Tongue (tissue), 2 donors: ENCODE data around the gene CDCP1. TPM values are rescaled to one million over a fixed set of nuclear protein-coding genes. Genes with fewer than 3 reads are reported as not detected.

Experiments
- DNase-seq: peaks from one replicate; pipeline ENCODE4 v3.0.0-alpha.2; 2015
- total RNA-seq: library from RNA; depleted of rRNA; stranded (reverse); fragments of >200 nt; gene quantifications from one replicate; pipeline ENCODE4 v1.2.3, GENCODE V29; 2014

Gene CDCP1
- total RNA-seq, 1 donor from 2014 or later = 8.1 TPM

DNA sequence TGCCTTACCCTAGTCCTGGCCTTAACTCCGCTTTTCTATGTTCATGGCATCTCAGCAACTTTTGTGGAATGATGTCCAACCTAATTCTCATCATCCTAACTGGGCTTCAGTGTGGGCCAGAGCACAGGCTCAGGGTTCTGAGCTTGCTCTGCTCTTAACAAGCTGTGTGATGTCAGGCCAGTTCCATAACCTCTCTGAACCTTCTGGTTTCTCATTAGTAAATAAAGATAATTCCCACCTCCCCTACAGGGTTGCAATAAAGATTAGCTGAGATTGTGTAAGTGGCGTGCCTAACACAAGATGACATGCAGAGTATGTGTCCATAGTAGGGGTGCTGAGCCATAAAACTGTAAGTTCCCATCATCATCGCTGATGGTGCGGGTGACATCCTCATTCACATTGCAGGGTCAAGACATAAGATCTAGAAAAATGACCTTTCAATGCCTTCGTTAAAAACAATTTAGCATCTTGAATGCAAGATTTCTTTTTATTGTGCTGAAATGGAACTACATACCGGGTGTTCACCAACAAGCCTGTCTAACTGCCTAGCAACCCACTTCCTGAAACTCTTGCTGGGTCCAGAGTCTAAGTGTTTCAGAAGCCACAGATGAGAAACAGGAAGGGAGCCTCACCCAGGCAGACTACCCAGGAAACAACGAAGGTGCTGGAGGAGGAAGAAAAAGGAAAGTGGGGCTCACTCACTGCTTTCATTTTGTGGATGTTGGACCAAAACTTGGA lies 36.2 kb downstream of the CDCP1 start:
- no peak for DNase-seq

DNA sequence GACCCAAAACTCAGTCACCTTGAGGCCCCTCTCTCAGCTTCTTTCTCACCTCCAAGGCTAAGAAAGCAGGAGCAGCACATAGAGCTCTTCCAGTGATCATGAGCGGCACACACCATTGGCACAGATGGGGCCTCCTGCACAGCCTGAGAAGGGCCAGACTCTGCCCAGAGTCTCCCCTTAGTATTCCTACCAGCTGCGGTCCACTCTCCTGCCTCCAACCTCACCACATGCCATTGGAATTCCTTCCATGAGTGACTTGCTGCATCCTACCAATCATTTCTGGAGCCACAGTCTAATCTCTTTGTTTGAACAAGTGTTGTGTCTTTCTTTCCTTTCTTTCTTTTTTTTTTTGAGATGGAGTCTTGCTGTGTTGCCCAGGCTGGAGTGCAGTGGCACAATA lies 39.3 kb downstream of the CDCP1 start:
- DNase-seq = no peak

DNA sequence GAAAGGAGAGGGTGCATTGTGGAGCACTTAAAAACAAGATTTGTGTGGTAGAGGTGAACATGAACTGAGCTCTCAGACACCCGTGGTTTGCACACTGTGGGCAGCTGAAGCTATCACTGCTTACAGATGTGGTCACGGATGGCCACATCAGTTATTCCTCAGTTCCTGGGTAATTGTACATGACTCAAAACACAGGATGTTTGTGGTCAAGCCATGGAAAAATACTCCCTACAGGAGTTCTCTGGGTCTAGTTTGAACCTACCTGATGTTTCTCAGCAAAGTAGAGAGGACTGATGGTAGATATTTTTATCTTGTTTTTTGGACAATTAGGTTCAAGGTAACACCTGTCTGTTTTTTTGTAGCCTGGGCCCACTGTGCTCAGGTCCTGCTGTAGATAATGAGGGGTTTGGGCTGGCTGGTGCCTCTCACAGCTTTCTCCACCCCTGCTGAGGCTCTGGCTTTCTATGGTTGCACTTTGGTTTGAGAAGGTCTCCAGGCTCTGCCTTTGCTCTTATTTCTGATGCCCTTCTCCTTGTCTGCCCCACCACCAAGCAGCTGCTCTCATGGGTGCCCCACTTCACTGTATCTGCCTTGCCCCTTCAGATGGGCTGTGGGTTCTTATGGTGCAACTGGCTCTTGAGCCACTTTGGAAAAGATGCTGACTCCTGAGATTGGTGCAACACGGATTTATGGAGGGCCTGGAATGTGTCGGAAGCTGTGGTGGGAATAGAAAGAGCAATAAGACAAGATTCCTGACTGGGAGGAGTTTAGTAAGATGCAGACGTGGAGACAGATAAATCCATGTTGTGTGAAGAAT lies 40.1 kb downstream of the CDCP1 start:
- no peak for DNase-seq

DNA sequence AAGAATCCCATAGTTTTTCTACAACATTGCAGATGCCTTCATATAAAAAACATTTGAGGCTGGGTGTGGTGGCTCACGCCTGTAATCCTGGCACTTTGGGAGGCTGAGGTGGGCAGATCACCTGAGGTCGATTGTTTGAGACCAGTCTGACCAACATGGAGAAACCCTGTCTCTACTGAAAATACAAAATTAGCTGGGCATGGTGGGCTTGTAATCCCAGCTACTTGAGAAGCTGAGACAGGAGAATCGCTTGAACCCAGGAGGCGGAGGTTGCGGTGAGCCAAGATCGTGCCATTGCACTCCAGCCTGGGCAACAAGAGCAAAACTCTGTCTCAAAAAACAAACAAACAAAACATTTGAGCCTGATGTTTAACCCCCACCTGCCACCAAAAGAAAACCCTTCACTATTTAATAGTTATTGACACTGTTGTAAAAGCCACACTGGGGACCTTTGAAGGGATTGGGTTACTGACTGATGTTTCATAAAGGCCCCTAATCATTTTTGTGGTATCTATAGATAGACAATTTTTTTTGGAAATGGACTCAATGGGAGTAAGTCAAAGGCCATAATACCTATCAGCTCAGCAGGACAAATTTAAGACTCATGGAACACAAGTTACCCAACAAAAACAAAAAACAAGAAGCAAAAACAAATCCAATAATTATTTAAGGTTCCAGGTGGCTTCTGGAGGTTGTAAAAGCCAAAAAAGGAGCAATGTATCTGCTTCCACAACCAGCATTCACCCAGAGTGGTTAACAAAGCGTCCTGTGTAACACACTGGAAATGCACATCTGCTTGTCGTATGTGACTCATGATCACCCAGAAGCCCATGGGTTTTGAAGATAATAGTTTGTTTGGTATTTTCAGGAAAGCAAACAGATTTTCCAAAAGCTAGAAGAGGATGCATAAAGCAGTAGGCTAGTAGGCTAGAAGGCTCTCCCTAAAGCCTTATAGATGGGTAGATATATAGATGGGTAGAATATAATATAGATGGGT lies 41.2 kb downstream of the CDCP1 start:
- DNase-seq = no peak

DNA sequence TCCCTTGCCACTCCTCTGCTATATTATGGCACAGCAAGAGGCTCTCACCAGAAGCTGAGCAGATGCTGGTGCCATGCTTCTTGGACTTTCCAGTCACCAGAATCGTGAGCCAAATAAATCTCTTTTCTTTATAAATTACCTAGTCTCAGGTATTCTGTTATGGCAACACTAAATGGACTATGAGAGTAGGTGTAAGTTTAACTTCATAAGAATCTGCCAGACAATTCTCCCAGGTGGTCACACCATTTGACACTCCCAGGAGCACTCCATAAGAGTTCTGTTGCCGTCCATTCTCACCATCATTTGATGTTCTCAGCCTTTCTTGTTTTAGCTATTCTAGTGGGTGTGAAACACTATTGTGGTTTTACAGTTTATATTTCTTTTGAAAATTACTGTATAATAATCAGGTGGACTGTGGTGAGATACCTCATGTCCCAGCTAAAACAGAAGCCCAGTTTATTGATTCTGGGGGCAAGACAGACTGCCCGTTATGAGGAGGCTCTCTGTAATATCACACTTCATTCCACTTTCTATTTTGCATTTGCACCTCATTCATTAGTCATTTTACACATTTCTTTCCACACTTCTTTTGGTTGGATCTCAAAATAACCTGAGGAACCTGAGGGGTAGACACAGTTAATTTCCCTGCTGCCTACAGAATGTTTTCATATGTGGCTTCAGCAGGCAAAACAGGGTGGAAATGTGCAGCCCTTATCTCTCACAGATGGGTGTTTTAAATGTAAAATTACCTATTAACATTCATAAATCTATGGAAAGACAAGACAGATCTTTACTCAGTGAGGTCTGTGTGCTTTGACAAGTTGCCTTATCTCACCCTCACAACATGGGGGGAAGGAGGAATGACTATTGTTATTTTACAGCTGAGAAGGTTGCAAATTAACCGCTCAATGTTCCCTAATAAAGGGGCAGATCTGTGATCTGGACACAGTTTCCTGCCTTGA lies 42.1 kb downstream of the CDCP1 start:
- no peak for DNase-seq

DNA sequence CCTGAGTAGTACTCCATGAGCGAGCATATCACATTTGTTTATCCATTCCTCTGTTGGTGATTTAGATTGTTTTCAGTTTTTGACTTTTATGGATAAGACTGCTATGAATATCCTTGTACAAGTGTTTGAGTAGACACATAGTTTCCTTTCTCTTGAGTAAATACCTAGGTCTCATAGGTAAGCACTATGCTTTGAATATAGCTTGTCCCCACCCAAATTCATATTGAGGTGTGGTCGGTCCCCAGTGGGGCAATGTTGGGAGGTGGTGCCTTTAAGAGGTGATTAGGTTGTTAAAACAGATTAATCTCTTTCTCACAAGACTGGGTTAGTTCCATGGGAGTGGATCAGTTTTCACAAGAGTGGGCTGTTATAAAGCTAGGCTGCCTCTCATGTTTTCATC lies 42.8 kb downstream of the CDCP1 start:
- no peak for DNase-seq

DNA sequence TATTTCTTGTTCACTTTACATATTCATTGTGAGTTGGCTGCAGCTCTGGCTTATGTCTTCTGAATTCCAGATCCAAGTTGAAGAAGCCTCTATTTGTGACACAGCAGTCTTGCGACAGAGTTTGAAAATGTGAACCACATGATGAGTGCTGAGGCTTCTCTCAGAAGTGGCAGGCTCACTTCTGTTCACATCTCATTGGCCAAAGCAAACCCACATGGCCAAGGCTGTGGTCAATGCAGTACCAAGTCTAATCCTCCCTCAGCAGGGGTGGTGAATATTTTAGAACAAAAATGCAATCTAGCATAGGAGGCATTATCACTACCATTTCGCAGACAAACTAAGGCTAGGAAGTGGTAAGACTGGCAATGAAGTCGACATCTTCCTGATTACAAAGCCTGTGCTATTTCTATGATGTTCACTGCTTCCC lies 45.2 kb downstream of the CDCP1 start:
- no peak for DNase-seq

DNA sequence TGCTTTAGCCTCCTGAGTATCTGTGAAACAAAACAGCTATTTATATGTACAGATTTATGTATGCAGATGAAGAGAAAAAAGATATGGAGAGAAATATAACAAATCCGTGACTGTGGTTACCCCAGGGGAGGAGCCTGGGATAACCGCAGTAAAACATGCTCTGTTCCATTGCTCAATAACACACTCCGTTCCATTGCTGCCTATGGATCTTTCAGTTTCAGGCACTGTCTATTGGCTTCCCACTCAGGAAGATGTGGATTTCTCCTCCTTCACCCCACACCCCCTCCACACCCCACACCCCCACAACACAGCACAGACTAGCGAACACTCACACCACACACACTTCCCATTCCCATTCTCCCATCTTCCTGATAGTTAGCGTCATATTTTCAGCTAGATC lies 47.9 kb downstream of the CDCP1 start:
- no peak for DNase-seq

DNA sequence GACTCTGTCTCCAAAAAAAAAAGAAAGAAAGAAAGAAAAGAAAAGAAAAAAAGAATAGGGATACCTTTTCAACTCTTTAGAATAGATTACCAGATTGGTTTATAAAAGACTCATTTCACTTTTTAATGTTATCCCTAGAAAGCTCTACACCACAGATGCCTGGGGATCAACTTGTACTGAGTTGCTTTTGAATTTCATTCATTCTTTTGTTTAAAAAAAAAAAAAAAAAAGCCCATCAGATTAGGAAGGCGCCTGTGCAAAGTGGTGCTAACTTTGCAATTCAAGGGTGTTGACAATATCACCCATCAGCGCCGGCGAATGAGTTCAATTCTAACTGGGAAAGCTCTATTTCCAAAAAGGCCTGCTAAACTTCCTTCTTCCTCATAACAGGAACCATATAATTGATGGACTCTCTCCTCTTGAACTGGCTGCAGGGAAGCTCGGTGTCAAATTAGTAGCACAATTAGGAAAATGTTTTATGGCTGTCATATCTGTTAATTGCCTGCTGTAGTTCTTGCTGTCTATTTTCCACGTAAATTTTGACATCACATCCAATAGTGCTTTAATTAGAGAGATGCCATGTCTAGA lies 48.8 kb downstream of the CDCP1 start:
- no peak for DNase-seq

DNA sequence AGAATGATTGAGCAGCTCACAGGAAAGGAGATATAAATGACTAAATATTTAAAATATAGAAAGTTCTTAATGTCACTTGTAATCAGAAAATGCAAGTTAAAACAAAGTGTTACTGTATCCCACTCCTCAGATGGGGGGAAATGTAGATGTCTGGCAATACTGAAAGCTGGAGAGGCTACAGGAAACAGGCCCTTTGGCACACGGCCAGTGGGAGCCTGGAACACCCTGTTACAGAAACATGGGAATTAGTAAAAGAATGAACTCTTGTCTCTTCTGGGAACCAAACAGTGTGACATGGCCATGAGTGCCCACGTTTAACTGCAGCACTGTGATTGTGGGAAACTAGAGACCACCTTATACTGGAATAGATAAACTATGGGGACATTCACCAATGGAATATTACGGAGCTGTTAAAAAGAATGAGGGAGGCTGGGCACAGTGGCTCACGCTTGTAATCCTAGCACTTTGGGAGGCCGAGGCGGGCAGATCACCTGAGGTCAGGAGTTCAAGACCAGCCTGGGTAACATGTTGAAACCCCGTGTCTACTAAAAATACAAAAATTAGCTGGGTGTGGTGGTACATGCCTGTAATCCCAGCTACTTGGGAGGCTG lies 50.2 kb downstream of the CDCP1 start:
- peak; percentile 26 for DNase-seq

DNA sequence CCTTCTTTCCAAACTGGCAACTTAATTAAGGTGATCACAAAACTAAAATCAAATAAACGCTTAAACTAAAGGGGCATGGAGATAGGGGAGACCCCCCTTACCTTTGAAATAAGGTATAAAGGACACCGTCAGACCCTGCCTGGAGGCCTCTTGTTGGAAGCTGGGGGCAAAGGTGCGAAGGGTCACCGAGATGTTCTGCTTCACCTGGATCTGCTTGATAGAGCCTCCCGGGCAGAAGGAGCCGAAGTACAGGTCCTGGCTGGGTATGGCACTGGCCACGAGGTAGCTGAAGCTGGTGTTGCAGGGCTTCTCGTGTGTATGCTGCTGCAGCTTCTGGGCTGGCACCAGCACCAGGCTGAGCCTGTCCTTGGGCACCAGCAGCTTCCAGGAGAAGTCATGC lies 53.0 kb downstream of the CDCP1 start:
- DNase-seq = no peak

DNA sequence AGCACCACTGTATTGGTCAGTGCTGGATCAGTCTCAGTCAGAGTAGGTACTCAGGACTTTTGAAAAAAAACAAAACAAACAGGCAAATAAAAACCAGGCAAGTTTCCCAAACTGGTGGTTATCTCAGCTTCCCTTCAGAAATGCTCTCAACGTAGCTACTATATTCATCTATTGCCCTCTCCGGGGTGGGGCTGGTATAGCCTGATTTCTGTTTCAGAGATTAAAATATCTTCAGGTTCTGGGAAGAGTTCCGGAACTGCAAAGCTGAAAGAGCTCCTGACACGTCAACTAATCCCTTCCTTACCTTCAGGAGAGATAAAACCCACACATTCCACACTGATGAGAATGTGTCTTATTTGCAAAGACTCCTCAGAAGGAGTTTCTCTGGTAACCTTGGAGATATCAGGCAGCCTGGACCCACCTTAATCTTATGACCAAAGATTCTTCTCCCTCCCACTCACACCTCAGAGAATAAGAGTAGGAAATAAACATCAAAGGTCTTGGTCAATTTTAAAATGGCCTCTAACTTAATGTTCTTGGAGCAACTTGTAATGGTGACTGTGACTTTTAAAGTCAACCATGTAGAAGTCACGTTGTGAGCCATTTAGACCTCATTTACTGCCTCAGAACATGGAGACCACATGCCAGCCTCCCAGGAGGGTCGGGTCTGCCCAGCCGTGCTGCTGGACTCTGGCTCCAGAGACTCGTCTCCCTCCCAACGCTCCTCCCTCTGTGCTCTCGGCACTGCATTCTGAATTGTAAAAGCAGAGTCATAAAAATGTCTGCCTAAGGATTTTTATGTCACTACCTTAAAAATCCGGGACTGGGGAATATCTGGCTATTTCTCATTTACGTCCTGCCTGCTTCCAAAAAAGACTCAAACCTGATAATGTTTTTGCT lies 53.8 kb downstream of the CDCP1 start:
- peak; percentile 49 for DNase-seq

DNA sequence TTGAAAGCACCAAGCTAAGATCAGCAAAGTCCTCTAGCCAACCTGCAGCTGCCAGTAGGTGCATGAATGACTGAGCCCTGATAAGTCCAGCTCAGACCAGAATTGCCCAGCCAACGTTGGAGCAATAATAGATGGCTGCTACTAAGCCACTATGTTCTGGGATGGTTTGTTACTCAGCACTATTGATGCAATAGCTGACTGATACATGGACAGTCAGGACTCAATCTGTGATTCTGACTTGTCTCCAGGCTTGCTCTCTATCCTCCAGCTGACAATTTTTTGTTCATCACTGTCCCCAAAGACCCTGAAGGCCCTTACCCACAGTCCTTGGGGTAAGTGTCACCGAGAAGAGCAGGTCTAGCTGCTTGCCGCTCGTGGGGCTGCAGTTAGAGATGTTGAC lies 55.3 kb downstream of the CDCP1 start:
- DNase-seq = no peak

DNA sequence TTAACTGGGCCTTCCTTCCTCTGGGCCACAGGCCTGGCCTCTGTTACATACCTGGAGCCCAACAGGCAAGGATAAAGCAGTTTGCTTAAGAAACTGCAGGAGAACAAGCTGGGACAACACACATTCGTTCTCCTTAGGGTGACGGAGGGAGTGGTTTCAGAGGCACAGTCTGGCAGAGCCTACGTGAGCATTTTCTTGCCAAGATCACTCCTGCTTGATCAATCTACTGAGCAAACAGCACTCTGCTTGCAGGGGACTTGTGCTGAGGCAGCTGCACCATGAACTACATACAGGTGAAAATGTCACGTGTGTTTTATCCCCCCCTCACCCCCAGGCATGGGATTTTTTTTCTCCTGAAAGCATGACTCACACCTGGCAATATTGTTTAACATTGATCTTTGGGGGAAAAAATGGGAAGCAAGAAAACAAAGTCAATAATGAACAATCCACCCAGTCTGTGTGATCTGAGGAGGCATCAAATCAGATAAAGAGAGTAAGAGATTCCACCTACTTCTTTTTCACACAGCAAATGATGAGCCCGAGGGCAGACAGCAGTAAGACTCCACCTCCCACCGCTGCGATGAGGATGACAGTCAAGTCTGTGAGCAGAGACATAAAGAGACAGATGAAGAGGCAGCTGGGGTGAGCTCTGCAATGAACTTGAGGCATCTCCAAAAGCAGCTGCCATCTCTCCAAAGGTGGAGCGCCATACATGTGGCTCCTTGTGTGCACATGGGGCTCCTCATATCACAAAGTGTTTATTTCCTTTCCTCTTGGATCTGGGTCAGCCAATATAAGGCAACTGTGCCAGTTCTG lies 57.4 kb downstream of the CDCP1 start:
- peak; percentile 66 for DNase-seq

DNA sequence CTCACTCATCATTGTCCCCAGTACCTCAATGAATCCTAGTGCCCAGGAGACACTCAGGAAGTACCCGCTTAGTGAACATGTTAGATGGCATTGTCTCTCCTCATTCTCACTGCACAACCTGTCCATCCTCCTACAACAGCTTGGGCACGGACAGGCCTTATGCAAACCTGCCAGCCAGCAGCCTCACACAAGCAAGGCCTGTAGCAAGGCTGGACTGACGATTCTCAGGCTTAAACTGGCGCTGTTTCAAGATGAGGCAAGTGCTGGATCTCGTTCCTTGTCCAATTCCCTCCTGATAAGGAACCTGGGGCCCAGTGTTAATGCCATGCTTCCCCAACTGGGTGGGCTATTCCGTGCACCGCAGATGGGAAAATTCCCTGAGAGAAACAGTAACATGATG lies 59.0 kb downstream of the CDCP1 start:
- no peak for DNase-seq

DNA sequence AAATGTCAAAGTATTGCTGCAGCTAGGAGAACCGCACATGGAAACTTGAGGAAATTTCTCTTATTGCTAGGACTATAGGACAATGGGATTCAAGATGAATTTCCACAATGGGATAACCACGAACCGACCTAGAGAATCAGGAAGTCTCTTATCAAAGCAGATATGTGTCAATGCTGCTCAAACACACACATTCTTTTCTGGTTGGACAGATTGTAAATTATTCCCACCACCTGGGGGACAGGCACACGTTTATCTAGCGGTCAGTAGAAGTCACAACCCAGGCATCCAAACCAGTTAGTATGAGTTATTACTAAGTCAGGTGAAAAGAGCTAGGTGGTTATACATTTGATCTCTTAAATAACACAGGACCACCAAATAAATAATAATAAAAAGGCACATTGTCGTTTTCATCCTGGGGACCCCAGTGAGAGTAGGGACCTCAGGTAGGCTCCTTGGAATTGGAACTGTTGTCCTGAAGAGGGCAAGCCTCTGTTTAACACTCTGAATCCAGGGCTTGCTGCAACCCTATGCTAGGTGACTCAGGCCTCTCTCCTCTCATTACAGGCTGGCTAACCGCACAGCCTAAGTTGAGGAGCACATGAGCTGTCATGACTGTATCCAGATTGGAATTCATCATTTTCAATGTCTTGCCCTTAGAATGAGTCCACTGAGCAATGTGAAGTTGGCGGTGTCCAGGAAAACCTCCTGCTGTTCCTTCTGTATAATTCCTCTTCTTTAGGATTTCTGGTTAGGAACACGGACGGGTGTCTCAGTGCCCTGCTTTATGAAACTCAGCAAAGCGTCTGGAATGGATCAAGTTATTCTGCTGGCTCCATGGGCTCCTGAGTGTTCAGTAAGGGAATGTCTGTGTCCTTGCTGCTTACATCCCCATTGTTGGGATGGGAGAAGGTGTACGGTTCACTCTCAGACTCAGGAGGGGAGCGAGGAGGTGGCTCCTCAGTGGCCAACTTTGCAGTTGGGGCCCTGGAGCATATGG lies 61.1 kb downstream of the CDCP1 start:
- DNase-seq = no peak

DNA sequence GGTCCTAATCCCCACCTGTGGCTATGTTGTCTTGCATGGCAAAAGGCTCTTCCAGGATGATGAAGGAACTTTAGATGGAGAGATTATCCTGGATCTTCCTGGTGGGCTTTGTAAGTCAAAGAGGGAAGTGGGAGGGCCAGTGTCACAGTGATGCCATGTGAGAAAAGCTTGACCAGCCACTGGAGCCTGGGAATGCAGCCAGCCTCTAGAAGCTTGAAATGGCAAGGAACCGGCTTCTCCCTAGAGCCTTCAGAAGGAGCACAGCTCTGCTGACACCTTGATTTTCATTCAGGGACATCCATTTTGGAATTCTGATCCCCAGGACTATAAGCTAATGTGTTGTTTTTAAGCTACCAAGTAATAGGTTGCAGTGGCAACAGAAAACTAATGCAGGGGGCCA lies 61.8 kb downstream of the CDCP1 start:
- DNase-seq = no peak
